HG03565 (cell line): ENCODE measurements around the gene DMRT2.

Experiments
- ATAC-seq: cut with Tn5 transposase; IDR thresholded peaks from one replicate; pipeline ENCODE4 v1.9.1; 2021; ENCODE audit warnings: mild to moderate bottlenecking, moderate library complexity; ENCODE audit not compliant: unreplicated experiment

DMRT2 gene

GRCh38 chr9:1086517-1086916 lies 36.4 kb downstream of the DMRT2 start:
- ATAC-seq: no peak

- peak; percentile 76 for ATAC-seq
Measured at GRCh38 chr9:1087120-1087881, 37.1 kb downstream of the DMRT2 start.

- no peak for ATAC-seq
Measured at GRCh38 chr9:1094749-1095148, 44.6 kb downstream of the DMRT2 start.

GRCh38 chr9:1096155-1096964 lies 46.2 kb downstream of the DMRT2 start:
- no peak for ATAC-seq

DNA sequence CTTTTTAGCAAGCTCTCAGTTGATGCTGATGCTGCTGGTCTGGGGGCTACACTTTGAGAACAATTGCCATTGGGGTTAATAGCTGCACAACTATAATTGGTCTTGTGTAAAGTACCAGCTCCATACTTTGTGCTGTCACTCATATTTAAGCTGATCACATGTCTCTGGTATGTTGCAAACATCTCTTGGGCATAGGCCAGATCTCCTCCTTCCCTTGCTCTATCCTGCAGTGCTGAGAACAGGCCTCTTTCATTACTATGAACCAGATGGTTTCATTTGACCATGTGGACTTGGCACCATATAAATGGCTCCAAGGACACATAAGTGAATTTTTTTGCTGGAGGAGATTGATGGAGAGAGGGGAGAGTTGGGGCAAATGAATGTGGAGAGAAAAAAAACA lies 48.4 kb downstream of the DMRT2 start:
- ATAC-seq: no peak

GRCh38 chr9:1100201-1100600 lies 50.0 kb downstream of the DMRT2 start:
- no peak for ATAC-seq

- ATAC-seq: no peak
Measured at GRCh38 chr9:1100945-1101344, 50.8 kb downstream of the DMRT2 start.

DNA sequence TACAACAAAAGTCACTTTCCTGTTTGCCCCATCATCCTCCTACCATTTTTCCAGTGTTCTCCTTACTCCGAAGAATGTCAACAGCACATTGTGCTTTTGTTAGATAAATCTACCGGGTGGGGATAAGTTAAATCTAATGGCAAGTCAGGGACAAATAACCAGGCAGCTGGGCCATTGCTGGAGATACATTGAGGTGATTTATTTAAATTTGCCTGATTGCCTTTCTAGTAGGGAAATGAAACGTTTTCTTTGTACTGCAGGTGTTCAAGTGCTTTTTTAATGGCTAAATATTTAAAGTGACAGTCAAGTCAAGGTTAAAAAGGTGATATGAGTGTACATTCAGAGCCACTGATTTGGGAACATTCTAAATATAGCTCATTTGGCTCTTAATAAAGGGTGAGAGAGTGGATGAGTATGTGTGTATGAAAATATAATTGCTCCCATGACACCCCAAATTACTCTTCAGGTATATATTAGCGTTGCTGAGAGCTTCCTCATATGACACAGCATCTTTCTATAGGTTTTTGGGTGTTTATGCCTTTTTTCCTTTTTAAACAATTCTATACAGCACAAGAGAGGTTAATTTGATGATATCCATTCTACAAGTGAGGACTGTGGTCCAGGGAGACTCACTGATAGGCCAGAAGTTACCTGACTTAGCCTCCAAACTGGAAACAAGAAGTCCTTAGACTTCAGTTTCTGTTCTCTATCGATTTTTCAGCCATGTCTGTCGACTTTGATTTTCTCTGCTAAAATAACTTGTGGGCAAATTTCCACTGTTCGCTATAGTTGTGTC lies 51.9 kb downstream of the DMRT2 start:
- no peak for ATAC-seq

DNA sequence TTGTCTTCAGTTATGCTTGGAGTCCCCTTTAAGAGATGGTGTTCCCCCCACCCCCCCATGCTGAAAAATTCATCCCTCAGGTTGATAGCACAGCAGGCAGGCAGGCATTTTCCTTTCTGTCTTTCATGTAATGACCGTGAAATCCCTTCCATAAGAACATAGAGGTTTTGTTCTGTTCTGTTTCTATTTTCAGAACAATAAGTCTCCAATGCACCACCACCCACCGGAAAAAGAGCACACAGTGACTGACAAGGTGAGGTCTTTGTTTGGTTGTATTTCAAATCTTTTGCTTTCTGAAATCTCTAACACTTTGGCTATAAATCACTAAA lies 52.4 kb downstream of the DMRT2 start:
- ATAC-seq: no peak
